ENCODE measurements around the gene OGA. TPM values are rescaled to one million over a fixed set of nuclear protein-coding genes. Genes with fewer than 3 reads are reported as not detected.

The OGA gene
- total and polyA plus RNA-seq, 9 of the 15 experiments (the other 6 are each of a cell fraction or from before 2014, with no cell fraction given), result 13.5 to 73.5 (median 59.5) TPM

- no TSS peak for BruUV-seq (replicated peaks)
- 63% methylated on average over 8 of the region's 9 CpGs for WGBS (ENCODE audit: insufficient coverage, low coverage, missing lambda C conversion rate)
- TF ChIP-seq MEIS2 (IDR thresholded peaks at IDR 0.05; ENCODE audit: partially characterized antibody), result peak; percentile 19
- peak; percentile 12; the same call in 1 of the 2 replicates for TF ChIP-seq PKNOX1 (IDR thresholded peaks at IDR 0.05)
- no peak for TF ChIP-seq PRPF4 (IDR thresholded peaks at IDR 0.05; ENCODE audit: insufficient read depth, low read depth, low read length, poor library complexity, severe bottlenecking)
- no peak for TF ChIP-seq NFIX (CRISPR knock-in tag; IDR thresholded peaks at IDR 0.05; ENCODE audit: low read depth)
- no peak for TF ChIP-seq MCM7 (IDR thresholded peaks at IDR 0.05)
- TF ChIP-seq ATF7 (IDR thresholded peaks at IDR 0.05), result no peak
- TF ChIP-seq HMBOX1 (IDR thresholded peaks at IDR 0.05), result no peak
- DNase-seq (ENCODE audit: extremely low read depth in 1 of 4, low spot score in 3 of 4), result no peak
- FAIRE-seq, result no peak
- H3K79me2 ChIP-seq (ENCODE audit: control insufficient read depth, insufficient read depth, low read length), result peaks cover 9% of the 10 kb centered on the region
- CTCF ChIA-PET (ENCODE audit: low intra/inter-chr PET ratio), result no interaction called here
- peak overlapping the region; percentile 38 for H3K4me3 ChIP-seq
- no peaks in the 10 kb centered on the region for H3K9me3 ChIP-seq (replicated peaks; ENCODE audit: control insufficient read depth, insufficient read depth, low read depth, low read length)
- POLR2A ChIA-PET, result interaction anchor here (0.7 to 3.7 kb wide), 2 partner anchors 14 to 522 kb away, joined by 3 to 19 read pairs; partner anchors contain the start of gene OGA
- H3K9ac ChIP-seq (ENCODE audit: insufficient read depth in 1 of 2, low read depth in 2 of 2, low read length in 2 of 2), result peak overlapping the region; percentile 51 to 88; a peak in 3 of 4 replicates
- peaks cover 43 to 46% of the 10 kb centered on the region in 2 experiments for H3K4me1 ChIP-seq (replicated peaks in 1 of 2; ENCODE audit: control insufficient read depth in 2 of 2, insufficient read depth in 2 of 2, low read length in 2 of 2)
- peaks cover 24% of the 10 kb centered on the region; the same call in 2 of the 3 replicates for H3K36me3 ChIP-seq (ENCODE audit: control insufficient read depth, insufficient read depth, low read length)
- ATAC-seq, result no peak
- intact Hi-C loops (cut with micrococcal nuclease), result no loop called here
- peaks cover 9% of the 10 kb centered on the region for H3K9me1 ChIP-seq (ENCODE audit: control insufficient read depth, insufficient read depth, low read length)
- H2AFZ ChIP-seq (ENCODE audit: low read depth, low read length), result peak overlapping the region; percentile 80; the same call in 1 of the 2 replicates
- peak overlapping the region; percentile 83 for H3K4me2 ChIP-seq (ENCODE audit: insufficient read depth, low read length)
- H3K27me3 ChIP-seq (ENCODE audit: control insufficient read depth in 2 of 2, insufficient read depth in 2 of 2, low read length in 2 of 2), result no peaks in the 10 kb centered on the region
- 0 out of 2 replicates have a peak, but pooled peaks cover 12% of the 10 kb centered on the region for H4K20me1 ChIP-seq (replicated peaks; ENCODE audit: control insufficient read depth, insufficient read depth, low read length)
- in situ Hi-C loops (cut with MboI), result loop anchor here (25.0 kb wide), 4 partner anchors 531 to 781 kb away; partner anchors contain the start of genes ACTR1A, CUEDC2 and SUFU
- H3K27ac ChIP-seq (ENCODE audit: extremely low read depth, low read depth, low read length), result peak overlapping the region; percentile 67
Measured at GRCh38 chr10:101831169-101831811, 13.0 kb upstream of the OGA start.

Data from K562 (cell line).